CD14-positive monocyte (primary cell): ENCODE data around the gene ANKRD2. TPM values are rescaled to one million over a fixed set of nuclear protein-coding genes. Genes with fewer than 3 reads are reported as not detected.

ENCODE experiments used
- DNase-seq, 3 donors: peaks; one replicate each; pipeline ENCODE4 v3.0.0-alpha.2; 2011 to 2022
- H2AFZ ChIP-seq: 2 replicates; pipeline ENCODE4 v1.6.0; 2012; ENCODE audit warnings: mild to moderate bottlenecking, low read depth, low read length, inconsistent platforms; ENCODE audit not compliant: insufficient read depth, poor library complexity, severe bottlenecking
- H3K27ac ChIP-seq, 2 donors: 1 replicate in 1 of 2; 2 replicates in 1 of 2; pipeline ENCODE4 v1.5.1; 2012 to 2013; ENCODE audit warnings: low read length in 2 of 2, control low read depth in 1 of 2, inconsistent platforms in 1 of 2, low read depth in 1 of 2, mild to moderate bottlenecking in 1 of 2
- H3K27me3 ChIP-seq, 2 donors: one replicate each; pipeline versions ENCODE4 v1.6.0 to v1.6.1; 2011 to 2013; ENCODE audit warnings: low read length in 2 of 2; ENCODE audit not compliant: control insufficient read depth in 2 of 2, insufficient read depth in 2 of 2
- H3K36me3 ChIP-seq, 2 donors: replicated peaks in 1 of 2; 1 replicate in 1 of 2; 2 replicates in 1 of 2; pipeline versions ENCODE4 v1.5.1 to v1.6.1; 2012 to 2013; ENCODE audit warnings: low read length in 2 of 2, control low read depth in 1 of 2, inconsistent platforms in 1 of 2, mild to moderate bottlenecking in 1 of 2; ENCODE audit not compliant: insufficient read depth in 2 of 2, control insufficient read depth in 1 of 2
- H3K4me1 ChIP-seq, 2 donors: 1 replicate in 1 of 2; 2 replicates in 1 of 2; pipeline versions ENCODE4 v1.5.1 to v1.6.1; 2012 to 2013; ENCODE audit warnings: low read length in 2 of 2, control low read depth in 1 of 2, inconsistent platforms in 1 of 2, mild to moderate bottlenecking in 1 of 2, moderate library complexity in 1 of 2; ENCODE audit not compliant: insufficient read depth in 2 of 2, control insufficient read depth in 1 of 2
- H3K4me2 ChIP-seq: replicated peaks from 2 replicates; pipeline ENCODE3; 2012; ENCODE audit warnings: low read length, moderate library complexity, mild to moderate bottlenecking; ENCODE audit not compliant: poor library complexity, severe bottlenecking; ENCODE audit errors: extremely low read depth
- H3K4me3 ChIP-seq, 3 experiments: fragments of 200-600 bp in 1 of 3; sonication (generic) in 1 of 3; replicated peaks in 1 of 3; 1 replicate in 2 of 3; 2 replicates in 1 of 3; pipeline ENCODE4 v1.5.1; 2011 to 2013; ENCODE audit warnings: low read length in 3 of 3, mild to moderate bottlenecking in 3 of 3, control low read depth in 2 of 3, low read depth in 2 of 3, inconsistent platforms in 1 of 3, moderate library complexity in 1 of 3
- H3K79me2 ChIP-seq: 2 replicates; pipeline ENCODE4 v1.6.0; 2012; ENCODE audit warnings: mild to moderate bottlenecking, control low read depth, inconsistent platforms, low read length, moderate library complexity; ENCODE audit not compliant: insufficient read depth
- H3K9ac ChIP-seq: 2 replicates; pipeline ENCODE4 v1.6.0; 2017; ENCODE audit warnings: low read length, mild to moderate bottlenecking; ENCODE audit not compliant: insufficient read depth, poor library complexity, severe bottlenecking
- H3K9me3 ChIP-seq, 2 donors: replicated peaks in 1 of 2; 1 replicate in 1 of 2; 2 replicates in 1 of 2; pipeline versions ENCODE4 v1.5.1 to v1.6.1; 2012 to 2013; ENCODE audit warnings: low read length in 2 of 2, control low read depth in 1 of 2; ENCODE audit not compliant: control insufficient read depth in 1 of 2, insufficient read depth in 1 of 2
- H4K20me1 ChIP-seq: 2 replicates; pipeline ENCODE4 v1.6.0; 2012; ENCODE audit warnings: mild to moderate bottlenecking, low read length, control low read depth, moderate library complexity; ENCODE audit not compliant: insufficient read depth
- H3K27ac Mint-ChIP-seq, 7 donors: one replicate each; pipeline ENCODE4 v1.8.0; 2020; ENCODE audit warnings: mild to moderate bottlenecking in 7 of 7, mixed read lengths in 7 of 7, moderate library complexity in 6 of 7, inconsistent platforms in 2 of 7
- H3K27me3 Mint-ChIP-seq, 3 donors: one replicate each; pipeline ENCODE4 v1.8.0; 2021 to 2022; ENCODE audit warnings: low read depth in 3 of 3, mild to moderate bottlenecking in 3 of 3, mixed read lengths in 3 of 3, moderate library complexity in 3 of 3, inconsistent platforms in 1 of 3
- H3K36me3 Mint-ChIP-seq, 2 donors: one replicate each; pipeline ENCODE4 v1.8.0; 2020; ENCODE audit warnings: mixed read lengths in 2 of 2, inconsistent platforms in 1 of 2, mild to moderate bottlenecking in 1 of 2
- H3K4me1 Mint-ChIP-seq: one replicate; pipeline ENCODE4 v1.8.0; 2020; ENCODE audit warnings: mild to moderate bottlenecking, mixed read lengths
- H3K4me3 Mint-ChIP-seq, 2 donors: one replicate each; pipeline ENCODE4 v1.8.0; 2020; ENCODE audit warnings: mild to moderate bottlenecking in 2 of 2, mixed read lengths in 2 of 2, moderate library complexity in 1 of 2
- H3K9me3 Mint-ChIP-seq, 7 donors: one replicate each; pipeline ENCODE4 v1.8.0; 2020 to 2022; ENCODE audit warnings: mixed read lengths in 7 of 7, mild to moderate bottlenecking in 6 of 7, moderate library complexity in 6 of 7, inconsistent platforms in 2 of 7
- WGBS: methylation state at CpG from one replicate; pipeline ENCODE4 v1.1.5; 2013; ENCODE audit warnings: missing lambda C conversion rate; ENCODE audit not compliant: insufficient coverage; 5-methylcytosine and 5-hydroxymethylcytosine counted together
- intact Hi-C, 2 donors: fragments of 100-400 bp; cut with micrococcal nuclease; formaldehyde crosslinking; loops; one replicate each; pipeline versions ENCODE4 v1.15.0 to v1.15.1; 2023
- polyA plus RNA-seq, 3 donors: library from polyadenylated mRNA; depleted of rRNA in 1 of 3; unstranded in 2 of 3; stranded (reverse) in 1 of 3; fragments of 300-500 nt in 2 of 3; fragments of >200 nt in 1 of 3; fragmentation: Illumina TruSeq in 2 of 3; gene quantifications; 1 replicate in 2 of 3; 2 replicates in 1 of 3; pipeline ENCODE4 v1.2.3, GENCODE V29; 2012 to 2021
- TF ChIP-seq, protein P1 (sequence below): fragments of 200-600 bp; IDR thresholded peaks from one replicate; pipeline ENCODE4 v1.8.0; 2022; ENCODE audit warnings: antibody characterized with exemption, mild to moderate bottlenecking

The ANKRD2 gene
- polyA plus RNA-seq, 3 donors: not detected

DNA sequence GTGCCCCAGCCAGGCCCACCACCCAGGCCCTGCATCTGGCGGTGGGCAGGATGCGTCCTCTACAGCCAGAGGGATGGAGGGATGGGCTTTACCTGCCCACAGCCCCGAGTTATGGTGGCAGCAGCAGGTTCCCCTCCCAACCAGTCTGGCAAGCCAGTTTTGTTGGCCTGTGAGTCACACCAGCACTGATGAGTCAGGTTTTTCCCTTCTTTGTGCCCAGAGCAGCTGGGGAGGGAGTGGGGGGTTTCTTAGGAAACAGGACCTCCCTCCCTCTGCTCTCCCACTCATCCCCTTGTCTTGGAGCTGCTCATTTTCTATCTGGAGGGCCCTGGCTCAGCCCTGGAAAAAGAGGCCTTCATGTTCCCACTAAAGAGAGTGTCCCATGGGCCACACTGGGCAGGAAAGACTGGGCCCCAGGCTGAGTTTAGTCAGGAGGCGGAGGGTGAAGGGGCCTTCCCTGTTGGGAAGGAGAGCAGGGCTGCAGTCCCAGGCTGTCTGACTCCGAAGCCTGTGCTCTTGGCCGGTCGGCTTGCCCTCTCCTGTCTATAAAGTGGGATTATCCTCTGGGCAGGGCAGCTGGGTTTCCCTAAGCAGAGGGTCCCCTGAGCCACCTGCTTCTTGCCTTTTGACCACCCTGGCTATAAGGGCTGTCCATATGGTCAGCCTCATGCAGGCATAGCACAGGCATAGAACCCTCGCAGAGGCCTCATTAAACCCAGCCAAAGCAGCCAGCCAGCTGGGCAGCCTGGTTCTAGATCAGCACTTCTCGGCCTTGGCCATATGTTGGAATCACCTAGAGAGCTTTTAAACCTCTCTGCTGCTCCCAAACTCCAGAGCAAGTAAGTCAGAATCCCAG is 30.2 kb upstream of the ANKRD2 start:
- intact Hi-C loops: loop anchor here in 1 of 2 donors (5.0 kb wide), 1 partner anchor 105 kb away; no protein-coding TSS in a partner anchor
- Mint-ChIP-seq H3K27ac (peak overlapping the region; percentile 88 to 97 (median 94)), H3K27me3 (peaks cover 0 to 1% (median 0%) of the 10 kb centered on the region in 3 donors), H3K36me3 (peaks cover 0 to 6% of the 10 kb centered on the region in 2 donors), H3K9me3 (no peaks in the 10 kb centered on the region), H3K4me1 (peaks cover 33% of the 10 kb centered on the region), H3K4me3 (peak overlapping the region; percentile 4 to 87)
- Histone ChIP-seq H3K4me3 (peak overlapping the region in 1 of 3 experiments; percentile 61), H3K27ac (peak overlapping the region; percentile 71 to 95), H3K27me3 (no peaks in the 10 kb centered on the region), H3K9me3 (no peaks in the 10 kb centered on the region), H3K79me2 (peaks cover 14% of the 10 kb centered on the region), H3K36me3 (peaks cover 0 to under 1% of the 10 kb centered on the region in 2 donors), H3K4me2 (peak overlapping the region; percentile 57), H2AFZ (peak overlapping the region; percentile 33), H4K20me1 (peaks cover 5% of the 10 kb centered on the region), H3K9ac (peak overlapping the region; percentile 28), H3K4me1 (peaks cover 29 to 46% of the 10 kb centered on the region in 2 donors)
- 66% methylated on average over 8 of the region's 9 CpGs for WGBS
- TF ChIP-seq, protein P1, sequence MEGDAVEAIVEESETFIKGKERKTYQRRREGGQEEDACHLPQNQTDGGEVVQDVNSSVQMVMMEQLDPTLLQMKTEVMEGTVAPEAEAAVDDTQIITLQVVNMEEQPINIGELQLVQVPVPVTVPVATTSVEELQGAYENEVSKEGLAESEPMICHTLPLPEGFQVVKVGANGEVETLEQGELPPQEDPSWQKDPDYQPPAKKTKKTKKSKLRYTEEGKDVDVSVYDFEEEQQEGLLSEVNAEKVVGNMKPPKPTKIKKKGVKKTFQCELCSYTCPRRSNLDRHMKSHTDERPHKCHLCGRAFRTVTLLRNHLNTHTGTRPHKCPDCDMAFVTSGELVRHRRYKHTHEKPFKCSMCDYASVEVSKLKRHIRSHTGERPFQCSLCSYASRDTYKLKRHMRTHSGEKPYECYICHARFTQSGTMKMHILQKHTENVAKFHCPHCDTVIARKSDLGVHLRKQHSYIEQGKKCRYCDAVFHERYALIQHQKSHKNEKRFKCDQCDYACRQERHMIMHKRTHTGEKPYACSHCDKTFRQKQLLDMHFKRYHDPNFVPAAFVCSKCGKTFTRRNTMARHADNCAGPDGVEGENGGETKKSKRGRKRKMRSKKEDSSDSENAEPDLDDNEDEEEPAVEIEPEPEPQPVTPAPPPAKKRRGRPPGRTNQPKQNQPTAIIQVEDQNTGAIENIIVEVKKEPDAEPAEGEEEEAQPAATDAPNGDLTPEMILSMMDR: no peak
- peak; percentile 61 to 92 (median 88) for DNase-seq

DNA sequence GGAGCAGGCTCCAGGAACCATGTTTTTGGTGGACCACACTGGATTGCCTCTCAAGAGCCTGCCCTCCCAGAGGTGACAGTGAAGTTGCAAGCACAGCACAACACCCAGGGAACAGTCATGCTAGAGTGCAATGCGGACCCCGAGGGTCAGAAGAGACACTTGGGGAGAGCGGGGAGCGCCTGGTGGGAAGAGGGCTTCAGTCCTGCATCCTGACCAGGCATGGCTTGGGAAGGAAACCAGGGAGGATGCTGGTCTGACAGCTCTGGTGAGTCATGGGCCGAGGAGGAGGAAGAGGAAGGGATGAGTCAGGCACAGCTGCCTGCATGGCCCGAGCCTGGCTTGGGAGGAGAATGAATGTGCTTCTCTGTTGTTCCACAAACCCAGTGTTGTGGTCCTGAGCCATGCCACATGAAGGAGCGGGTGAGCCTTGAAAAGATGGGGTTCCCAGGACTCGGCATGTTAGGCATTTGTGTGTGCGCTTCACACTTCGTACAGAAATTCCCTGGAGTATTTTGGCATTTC is 29.5 kb upstream of the ANKRD2 start:
- Histone ChIP-seq H3K4me3 (peak overlapping the region in 1 of 3 experiments; percentile 61), H3K4me1 (peaks cover 29 to 46% of the 10 kb centered on the region in 2 donors), H4K20me1 (peaks cover 5% of the 10 kb centered on the region), H3K36me3 (no peaks in the 10 kb centered on the region), H3K27me3 (no peaks in the 10 kb centered on the region), H3K4me2 (peak overlapping the region; percentile 57), H2AFZ (no peak overlapping the region), H3K79me2 (peaks cover 14% of the 10 kb centered on the region), H3K9me3 (no peaks in the 10 kb centered on the region), H3K9ac (peak overlapping the region; percentile 28), H3K27ac (peak overlapping the region; percentile 71 to 95)
- peaks cover 3 to 8% of the 10 kb centered on the region in 2 donors for H3K36me3 Mint-ChIP-seq
- H3K9me3 Mint-ChIP-seq: no peaks in the 10 kb centered on the region
- WGBS: 5% methylated on average over 7 of the region's 10 CpGs
- H3K27ac Mint-ChIP-seq: peak overlapping the region; percentile 88 to 97 (median 94)
- peak overlapping the region; percentile 24 to 87 for H3K4me3 Mint-ChIP-seq
- H3K4me1 Mint-ChIP-seq: peaks cover 33% of the 10 kb centered on the region
- DNase-seq: peak; percentile 88 to 96 (median 96)
- intact Hi-C loops: loop anchor here in 1 of 2 donors (5.0 kb wide), 1 partner anchor 104 kb away; no protein-coding TSS in a partner anchor
- TF ChIP-seq, protein P1: no peak
- H3K27me3 Mint-ChIP-seq: peaks cover 0 to 1% (median 0%) of the 10 kb centered on the region in 3 donors
